Bronchial epithelial cell (primary cell): ENCODE results near the gene PANK4. TPM values are rescaled to one million over a fixed set of nuclear protein-coding genes. Genes with fewer than 3 reads are reported as not detected.

Source experiments
- DNase-seq: peaks from one replicate; pipeline ENCODE4 v3.0.0-alpha.2; 2010; ENCODE audit warnings: low read depth
- FAIRE-seq: peaks from 2 replicates; lab custom pipeline; 2011; peaks lifted over from hg19 to GRCh38; lab: Jason Lieb, UNC
- H3K27me3 ChIP-seq: 2 replicates; pipeline ENCODE4 v1.5.1; 2011; ENCODE audit warnings: low read length; ENCODE audit not compliant: control insufficient read depth, insufficient read depth
- H3K36me3 ChIP-seq: 2 replicates; pipeline ENCODE4 v1.5.1; 2011; ENCODE audit warnings: low read length; ENCODE audit not compliant: control insufficient read depth, insufficient read depth
- H3K4me3 ChIP-seq: 2 replicates; pipeline ENCODE4 v1.5.1; 2011; ENCODE audit warnings: mild to moderate bottlenecking, low read depth, low read length, control low read depth
- total RNA-seq: library from RNA; depleted of rRNA; stranded (reverse); fragments of >200 nt; gene quantifications from 2 replicates; pipeline ENCODE4 v1.2.1, GENCODE V29; 2014
- TF ChIP-seq, protein P1 (sequence below): IDR thresholded peaks from 2 replicates; pipeline ENCODE4 v1.5.1; 2011; ENCODE audit warnings: mild to moderate bottlenecking, moderate library complexity, low read length, control low read depth, inconsistent platforms; ENCODE audit not compliant: insufficient read depth, severe bottlenecking

Gene PANK4
- total RNA-seq, 1 donor from 2014 or later = 29.2 TPM

DNA sequence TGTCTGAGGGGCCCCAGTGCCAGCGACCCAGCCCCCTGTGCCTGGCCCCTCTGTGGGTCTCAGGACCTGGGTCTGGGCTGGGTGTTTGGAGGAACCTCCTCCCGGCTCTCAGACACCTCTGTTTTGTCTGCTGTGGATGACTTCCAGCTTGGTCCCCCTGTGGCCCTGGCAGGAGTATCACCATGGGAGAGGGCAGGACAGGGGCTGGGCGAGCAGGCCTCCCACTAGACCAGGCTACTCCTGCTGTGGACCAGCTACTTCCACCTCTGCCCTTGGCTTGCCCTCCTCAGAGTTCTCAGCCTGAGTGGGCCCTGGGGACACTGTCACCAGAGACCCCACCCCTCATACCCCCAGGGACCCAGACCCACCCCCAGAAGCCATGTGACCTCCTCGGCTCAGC is 28.5 kb downstream of the PANK4 start:
- TF ChIP-seq, protein P1, sequence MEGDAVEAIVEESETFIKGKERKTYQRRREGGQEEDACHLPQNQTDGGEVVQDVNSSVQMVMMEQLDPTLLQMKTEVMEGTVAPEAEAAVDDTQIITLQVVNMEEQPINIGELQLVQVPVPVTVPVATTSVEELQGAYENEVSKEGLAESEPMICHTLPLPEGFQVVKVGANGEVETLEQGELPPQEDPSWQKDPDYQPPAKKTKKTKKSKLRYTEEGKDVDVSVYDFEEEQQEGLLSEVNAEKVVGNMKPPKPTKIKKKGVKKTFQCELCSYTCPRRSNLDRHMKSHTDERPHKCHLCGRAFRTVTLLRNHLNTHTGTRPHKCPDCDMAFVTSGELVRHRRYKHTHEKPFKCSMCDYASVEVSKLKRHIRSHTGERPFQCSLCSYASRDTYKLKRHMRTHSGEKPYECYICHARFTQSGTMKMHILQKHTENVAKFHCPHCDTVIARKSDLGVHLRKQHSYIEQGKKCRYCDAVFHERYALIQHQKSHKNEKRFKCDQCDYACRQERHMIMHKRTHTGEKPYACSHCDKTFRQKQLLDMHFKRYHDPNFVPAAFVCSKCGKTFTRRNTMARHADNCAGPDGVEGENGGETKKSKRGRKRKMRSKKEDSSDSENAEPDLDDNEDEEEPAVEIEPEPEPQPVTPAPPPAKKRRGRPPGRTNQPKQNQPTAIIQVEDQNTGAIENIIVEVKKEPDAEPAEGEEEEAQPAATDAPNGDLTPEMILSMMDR = no peak
- no peak overlapping the region for H3K4me3 ChIP-seq
- DNase-seq = no peak
- H3K36me3 ChIP-seq = peaks cover 42% of the 10 kb centered on the region
- no peaks in the 10 kb centered on the region for H3K27me3 ChIP-seq
- no peak for FAIRE-seq

DNA sequence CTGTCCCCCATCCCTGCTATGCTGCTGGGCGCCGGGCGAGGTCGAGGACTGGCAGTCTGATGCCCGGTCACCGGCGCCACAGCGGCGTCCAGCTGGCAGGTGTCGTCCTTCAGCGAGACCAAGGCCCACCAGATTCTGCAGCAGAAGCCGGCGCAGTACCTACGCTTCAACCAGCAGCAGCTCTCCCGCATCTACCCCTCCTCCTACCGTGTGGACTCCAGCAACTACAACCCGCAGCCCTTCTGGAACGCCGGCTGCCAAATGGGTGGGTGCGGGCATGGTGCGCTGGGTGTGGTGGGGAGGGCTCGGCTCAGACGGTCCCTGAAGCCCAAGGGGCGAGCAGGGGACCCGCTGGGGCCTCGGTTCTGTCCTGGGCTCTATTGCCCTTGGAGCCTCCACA is 29.6 kb downstream of the PANK4 start:
- FAIRE-seq (no peak), DNase-seq (no peak)
- Histone ChIP-seq H3K4me3 (no peak overlapping the region), H3K36me3 (peaks cover 43% of the 10 kb centered on the region), H3K27me3 (no peaks in the 10 kb centered on the region)
- TF ChIP-seq, protein P1 = no peak

DNA sequence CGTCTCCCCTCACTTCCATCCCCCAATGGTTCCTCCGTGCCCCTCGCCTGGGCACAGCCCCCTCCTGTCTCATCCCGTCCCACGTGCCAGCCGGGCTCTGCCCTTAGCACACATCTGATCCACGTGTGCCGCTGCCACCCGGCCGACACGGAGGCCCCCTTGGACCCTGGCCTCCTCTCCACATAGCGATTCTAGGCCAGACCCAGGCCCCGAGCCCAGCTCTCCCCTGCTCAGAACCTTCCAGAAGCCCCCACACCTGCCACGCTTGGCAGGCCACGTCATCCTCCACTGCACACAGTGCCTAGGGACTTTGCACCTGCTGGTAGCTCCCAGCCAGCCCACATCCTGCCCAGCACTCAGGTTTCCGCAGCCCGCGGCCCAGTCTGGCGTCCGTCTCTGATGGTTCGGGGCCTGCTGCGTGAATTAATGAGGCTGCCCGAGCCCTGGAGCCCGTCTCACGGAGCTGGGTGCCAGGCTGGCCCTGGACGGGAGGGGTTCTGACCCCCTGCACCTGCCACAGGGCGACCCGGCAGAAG is 30.2 kb downstream of the PANK4 start:
- TF ChIP-seq, protein P1 = no peak
- Histone ChIP-seq H3K27me3 (no peaks in the 10 kb centered on the region), H3K36me3 (peaks cover 45% of the 10 kb centered on the region), H3K4me3 (no peak overlapping the region)
- DNase-seq (no peak), FAIRE-seq (no peak)

DNA sequence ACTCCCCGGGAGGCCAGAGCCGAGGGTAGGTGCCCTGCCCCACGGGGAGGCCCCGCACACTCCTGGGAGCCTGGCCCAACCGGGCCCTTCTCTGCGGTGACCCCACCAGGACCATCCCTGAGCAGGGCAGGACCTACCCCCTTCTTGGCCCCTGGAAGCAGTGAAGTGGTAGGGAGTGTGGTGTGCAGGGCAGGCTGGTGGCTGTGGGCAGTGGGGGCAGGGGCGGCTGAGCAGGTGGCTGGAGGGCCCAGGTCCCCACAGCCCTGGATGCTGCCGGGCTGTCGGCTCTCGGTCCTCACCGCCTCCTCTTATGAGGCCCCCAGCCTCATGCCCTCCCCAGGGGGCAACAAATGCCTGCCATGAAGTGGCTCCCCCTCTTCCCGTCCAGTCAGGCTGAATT is 30.9 kb downstream of the PANK4 start:
- FAIRE-seq = no peak
- peaks cover 45% of the 10 kb centered on the region for H3K36me3 ChIP-seq
- no peaks in the 10 kb centered on the region for H3K27me3 ChIP-seq
- no peak for DNase-seq
- H3K4me3 ChIP-seq = no peak overlapping the region
- TF ChIP-seq, protein P1 = no peak

DNA sequence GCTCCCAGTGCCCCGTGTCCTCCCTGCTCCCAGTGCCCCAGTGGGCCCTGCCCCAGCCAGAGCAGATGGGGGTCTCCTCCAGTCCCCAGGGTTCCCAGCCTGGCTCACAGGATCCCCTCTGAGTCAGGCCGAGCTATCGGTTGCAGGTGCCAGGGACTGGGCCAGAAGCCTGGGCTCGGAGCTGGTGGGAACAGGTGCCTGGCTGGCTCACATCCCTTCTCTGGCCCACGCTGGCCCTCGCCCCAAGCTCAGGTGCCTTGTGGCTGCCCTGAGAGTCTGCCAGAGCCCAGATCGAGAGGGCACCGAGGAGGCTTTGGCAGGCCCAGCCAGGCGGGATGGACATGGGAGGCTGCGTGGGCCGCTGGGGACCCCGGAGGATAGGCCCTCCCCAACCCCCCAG is 31.4 kb downstream of the PANK4 start:
- TF ChIP-seq, protein P1 = no peak
- H3K4me3 ChIP-seq = no peak overlapping the region
- no peak for FAIRE-seq
- H3K36me3 ChIP-seq = peaks cover 43% of the 10 kb centered on the region
- no peak for DNase-seq
- no peaks in the 10 kb centered on the region for H3K27me3 ChIP-seq

DNA sequence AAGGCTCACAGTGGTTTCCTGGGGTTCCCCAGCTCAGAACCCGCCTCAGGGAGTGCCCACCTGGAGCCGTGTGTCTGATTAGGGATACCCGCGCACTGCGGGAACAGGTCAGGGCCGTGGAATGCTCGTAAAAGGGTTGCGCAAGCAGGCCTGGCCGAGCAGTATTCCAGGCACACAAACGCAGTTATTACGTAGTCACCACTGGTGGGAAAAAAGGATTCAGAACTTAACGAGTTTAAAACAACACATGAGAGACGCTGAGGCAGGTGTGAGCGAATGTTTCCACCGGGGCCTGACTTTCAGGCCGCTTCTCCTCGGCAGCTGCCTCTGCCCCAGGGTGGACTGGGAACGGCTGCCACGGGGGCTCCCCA is 32.1 kb downstream of the PANK4 start:
- no peak for FAIRE-seq
- peak; percentile 38 for DNase-seq

More for the DNA sequence above, 32.1 kb downstream of the PANK4 start:
- Histone ChIP-seq H3K36me3 (peaks cover 40% of the 10 kb centered on the region), H3K4me3 (no peak overlapping the region), H3K27me3 (no peaks in the 10 kb centered on the region)
- TF ChIP-seq, protein P1 = no peak
